ENCODE data around the gene DCTD. TPM values are rescaled to one million over a fixed set of nuclear protein-coding genes. Genes with fewer than 3 reads are reported as not detected.

The DCTD gene
- total RNA-seq, 1 donor from 2014 or later: 90.1 TPM

GRCh38 chr4:182924497-182924896 lies 7.3 kb upstream of the DCTD start:
- Histone ChIP-seq H3K4me3 (no peak overlapping the region), H3K36me3 (no peaks in the 10 kb centered on the region), H3K4me1 (no peaks in the 10 kb centered on the region), H3K27me3 (ENCODE audit: low read depth) (no peaks in the 10 kb centered on the region), H3K27ac (no peak overlapping the region), H3K9me3 (no peaks in the 10 kb centered on the region)
- no peak for DNase-seq
- ATAC-seq: no peak
- intact Hi-C loops (cut with DNase I): no loop called here
- TF ChIP-seq, protein P1, sequence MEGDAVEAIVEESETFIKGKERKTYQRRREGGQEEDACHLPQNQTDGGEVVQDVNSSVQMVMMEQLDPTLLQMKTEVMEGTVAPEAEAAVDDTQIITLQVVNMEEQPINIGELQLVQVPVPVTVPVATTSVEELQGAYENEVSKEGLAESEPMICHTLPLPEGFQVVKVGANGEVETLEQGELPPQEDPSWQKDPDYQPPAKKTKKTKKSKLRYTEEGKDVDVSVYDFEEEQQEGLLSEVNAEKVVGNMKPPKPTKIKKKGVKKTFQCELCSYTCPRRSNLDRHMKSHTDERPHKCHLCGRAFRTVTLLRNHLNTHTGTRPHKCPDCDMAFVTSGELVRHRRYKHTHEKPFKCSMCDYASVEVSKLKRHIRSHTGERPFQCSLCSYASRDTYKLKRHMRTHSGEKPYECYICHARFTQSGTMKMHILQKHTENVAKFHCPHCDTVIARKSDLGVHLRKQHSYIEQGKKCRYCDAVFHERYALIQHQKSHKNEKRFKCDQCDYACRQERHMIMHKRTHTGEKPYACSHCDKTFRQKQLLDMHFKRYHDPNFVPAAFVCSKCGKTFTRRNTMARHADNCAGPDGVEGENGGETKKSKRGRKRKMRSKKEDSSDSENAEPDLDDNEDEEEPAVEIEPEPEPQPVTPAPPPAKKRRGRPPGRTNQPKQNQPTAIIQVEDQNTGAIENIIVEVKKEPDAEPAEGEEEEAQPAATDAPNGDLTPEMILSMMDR (IDR thresholded peaks at IDR 0.05): no peak

DNA sequence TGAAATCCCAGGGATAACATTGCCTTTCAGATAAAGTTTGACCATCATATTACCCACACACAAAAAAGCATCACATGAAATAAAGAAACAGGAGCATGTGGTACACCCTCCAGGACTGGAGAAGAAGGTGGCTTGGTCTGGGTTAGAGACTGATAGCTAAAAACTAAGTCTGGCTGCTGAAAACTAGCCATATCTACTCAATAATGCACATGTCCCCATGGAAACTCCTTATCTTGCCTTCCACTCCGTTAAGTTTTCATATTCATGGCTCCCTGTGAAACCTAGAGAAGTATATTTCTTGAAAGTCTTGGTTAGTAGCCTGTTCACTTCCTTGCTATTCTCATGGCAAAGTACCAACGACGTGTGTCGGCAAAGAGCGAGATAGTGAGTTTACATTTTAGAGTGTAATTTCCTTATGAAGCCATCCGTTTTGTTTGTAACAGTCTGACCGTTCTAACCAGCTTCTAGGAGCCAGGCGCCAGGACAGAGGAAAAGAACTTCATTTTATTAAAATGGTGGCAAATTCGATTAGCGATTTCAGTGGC lies 6.7 kb upstream of the DCTD start:
- no peaks in the 10 kb centered on the region for H3K4me1 ChIP-seq
- DNase-seq (no peak), ATAC-seq (no peak)
- TF ChIP-seq, protein P1 (IDR thresholded peaks at IDR 0.05): no peak
- no peak overlapping the region for H3K4me3 ChIP-seq
- intact Hi-C loops (cut with DNase I): no loop called here
- H3K9me3 ChIP-seq: no peaks in the 10 kb centered on the region
- H3K36me3 ChIP-seq: no peaks in the 10 kb centered on the region
- no peaks in the 10 kb centered on the region for H3K27me3 ChIP-seq (ENCODE audit: low read depth)
- no peak overlapping the region for H3K27ac ChIP-seq

DNA sequence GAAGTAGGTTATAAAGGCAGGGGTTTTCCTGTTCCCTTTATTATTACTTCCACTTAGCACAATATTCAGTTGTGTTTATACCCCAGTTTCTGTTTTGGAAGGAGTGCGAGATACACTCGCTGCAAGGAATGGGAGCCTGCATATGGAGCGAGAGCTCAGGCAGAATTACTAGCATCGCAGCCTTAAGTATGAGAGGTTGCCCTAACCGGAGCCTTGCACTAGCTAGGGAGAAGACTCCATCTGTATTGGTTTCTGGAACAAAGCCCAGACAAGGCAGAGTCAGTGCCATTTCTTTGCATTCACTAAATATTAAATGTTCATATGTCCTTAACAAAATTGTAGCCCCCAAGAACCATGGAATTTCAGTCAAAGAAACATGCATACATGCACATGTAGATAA lies 6.2 kb upstream of the DCTD start:
- no peaks in the 10 kb centered on the region for H3K27me3 ChIP-seq (ENCODE audit: low read depth)
- H3K27ac ChIP-seq: no peak overlapping the region
- no peak for DNase-seq
- H3K4me1 ChIP-seq: peaks cover 2% of the 10 kb centered on the region
- H3K4me3 ChIP-seq: no peak overlapping the region
- no peaks in the 10 kb centered on the region for H3K9me3 ChIP-seq
- TF ChIP-seq, protein P1 (IDR thresholded peaks at IDR 0.05): no peak
- H3K36me3 ChIP-seq: no peaks in the 10 kb centered on the region
- ATAC-seq: no peak
- intact Hi-C loops (cut with DNase I): no loop called here

GRCh38 chr4:182922501-182923284 lies 5.5 kb upstream of the DCTD start:
- ATAC-seq (no peak), DNase-seq (no peak)
- no peak overlapping the region for H3K27ac ChIP-seq
- H3K9me3 ChIP-seq: no peaks in the 10 kb centered on the region
- H3K4me3 ChIP-seq: no peak overlapping the region
- intact Hi-C loops (cut with DNase I): no loop called here
- H3K36me3 ChIP-seq: no peaks in the 10 kb centered on the region
- H3K27me3 ChIP-seq (ENCODE audit: low read depth): no peaks in the 10 kb centered on the region
- H3K4me1 ChIP-seq: peaks cover 7% of the 10 kb centered on the region
- TF ChIP-seq, protein P1 (IDR thresholded peaks at IDR 0.05): no peak

DNA sequence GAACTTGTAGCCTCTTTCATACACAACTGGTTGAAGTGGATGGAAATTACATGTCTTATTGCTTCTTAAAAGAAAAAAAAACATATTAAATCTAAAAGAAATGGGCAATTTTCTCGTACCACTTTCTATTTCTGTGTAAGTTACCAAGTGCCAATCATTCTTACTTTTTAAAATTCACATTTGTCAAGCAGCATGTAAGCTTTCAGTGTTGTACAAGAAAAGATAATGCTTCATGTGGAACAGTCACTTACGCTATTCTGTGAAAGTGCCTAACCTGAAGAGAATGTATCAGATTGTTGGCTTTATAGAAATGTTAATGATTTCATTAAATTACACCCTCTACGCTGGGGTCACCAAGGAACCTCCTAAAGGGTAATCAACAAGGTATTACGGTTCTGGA lies 4.4 kb upstream of the DCTD start:
- H3K4me3 ChIP-seq: no peak overlapping the region
- no peaks in the 10 kb centered on the region for H3K9me3 ChIP-seq
- intact Hi-C loops (cut with DNase I): no loop called here

More for the DNA sequence above, 4.4 kb upstream of the DCTD start:
- peaks cover 8% of the 10 kb centered on the region for H3K4me1 ChIP-seq
- ATAC-seq: no peak
- H3K27me3 ChIP-seq (ENCODE audit: low read depth): no peaks in the 10 kb centered on the region
- H3K36me3 ChIP-seq: no peaks in the 10 kb centered on the region
- no peak overlapping the region for H3K27ac ChIP-seq
- DNase-seq: no peak
- TF ChIP-seq, protein P1 (IDR thresholded peaks at IDR 0.05): no peak
